H4 (cell line): ENCODE measurements around the gene CCDC85C. TPM values are rescaled to one million over a fixed set of nuclear protein-coding genes. Genes with fewer than 3 reads are reported as not detected.

Source experiments
- DNase-seq: peaks from one replicate; pipeline ENCODE4 v3.0.0-alpha.2; 2015; ENCODE audit warnings: low spot score
- total RNA-seq: library from RNA; depleted of rRNA; stranded (reverse); fragments of >200 nt; shearing (Covaris generic); gene quantifications from 2 replicates; pipeline ENCODE4 v1.2.3, GENCODE V29; 2014

The CCDC85C gene
- total RNA-seq, 1 experiment from 2014 or later = 5.8 TPM

GRCh38 chr14:99522934-99523703 is 80.9 kb downstream of the CCDC85C start:
- DNase-seq = no peak

- no peak for DNase-seq
Measured at GRCh38 chr14:99522457-99522891, 81.5 kb downstream of the CCDC85C start.

DNA sequence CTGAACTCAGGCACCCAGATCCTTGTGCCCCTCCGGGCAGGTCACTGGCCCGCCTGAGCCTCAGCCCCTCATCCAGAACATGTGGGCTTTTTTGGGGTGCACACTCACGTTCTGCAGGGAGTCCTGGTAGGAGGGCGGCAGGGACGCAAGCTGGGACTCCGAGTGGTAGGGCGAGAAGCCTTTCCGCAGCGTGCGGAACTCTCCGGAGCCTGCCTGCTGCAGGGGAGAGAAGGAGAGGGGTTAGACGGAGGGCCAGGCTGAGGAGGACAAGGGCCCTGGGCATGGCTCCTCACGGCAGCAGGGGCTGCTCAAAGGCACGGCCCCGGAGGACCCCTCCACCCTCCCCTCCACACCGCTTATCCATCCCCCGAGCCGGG is 82.0 kb downstream of the CCDC85C start:
- no peak for DNase-seq

GRCh38 chr14:99521176-99522024 is 82.6 kb downstream of the CCDC85C start:
- no peak for DNase-seq

DNA sequence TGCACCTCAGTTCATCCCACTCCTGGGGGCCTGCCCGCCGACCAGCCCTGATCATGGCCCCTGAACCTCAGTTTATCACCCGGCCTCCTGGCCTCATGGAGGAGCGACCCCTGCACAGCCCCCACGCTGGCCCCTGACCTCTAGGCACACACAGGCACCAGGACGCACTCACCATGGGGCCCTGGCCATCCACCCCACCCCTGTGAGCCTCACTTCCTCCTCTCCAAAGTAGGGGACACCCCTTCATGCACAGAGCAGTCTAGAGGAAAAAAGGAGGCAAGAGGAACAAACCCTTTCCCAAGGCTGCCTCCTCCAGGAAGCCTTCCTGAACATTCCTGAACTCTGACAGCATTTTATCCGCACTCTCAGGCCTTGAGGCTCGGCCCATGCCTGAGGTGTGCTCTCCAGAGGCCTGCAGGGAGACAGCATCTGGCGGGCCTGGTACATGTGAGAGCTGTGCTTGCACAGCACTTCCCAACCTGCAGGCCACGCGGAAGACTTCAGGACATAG is 83.4 kb downstream of the CCDC85C start:
- DNase-seq = no peak

GRCh38 chr14:99519931-99520421 is 84.0 kb downstream of the CCDC85C start:
- no peak for DNase-seq

DNA sequence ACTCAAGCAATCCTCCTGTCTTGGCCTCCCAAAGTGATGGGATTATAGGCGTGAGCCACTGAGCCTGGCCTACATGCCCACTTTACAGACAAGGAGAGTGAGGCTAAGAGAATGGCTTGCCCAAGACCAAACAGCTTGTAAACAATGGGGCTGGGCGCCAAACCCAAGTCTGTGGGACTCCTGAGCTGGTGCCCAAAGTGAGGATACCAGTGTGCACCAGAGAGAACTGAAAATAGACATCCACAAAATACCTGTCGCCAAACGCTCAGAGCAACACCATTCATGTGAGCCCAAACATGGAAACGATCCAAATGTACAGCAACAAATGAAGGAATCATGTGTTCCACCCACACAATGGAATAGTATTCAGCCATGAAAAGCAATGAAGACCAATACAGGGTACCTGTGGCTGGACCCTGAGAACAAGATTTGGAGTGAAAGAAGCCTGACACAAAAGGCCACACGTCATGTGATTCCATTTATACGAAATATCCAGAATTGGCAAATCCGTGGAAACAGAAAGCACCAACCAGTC is 84.6 kb downstream of the CCDC85C start:
- DNase-seq = no peak

DNA sequence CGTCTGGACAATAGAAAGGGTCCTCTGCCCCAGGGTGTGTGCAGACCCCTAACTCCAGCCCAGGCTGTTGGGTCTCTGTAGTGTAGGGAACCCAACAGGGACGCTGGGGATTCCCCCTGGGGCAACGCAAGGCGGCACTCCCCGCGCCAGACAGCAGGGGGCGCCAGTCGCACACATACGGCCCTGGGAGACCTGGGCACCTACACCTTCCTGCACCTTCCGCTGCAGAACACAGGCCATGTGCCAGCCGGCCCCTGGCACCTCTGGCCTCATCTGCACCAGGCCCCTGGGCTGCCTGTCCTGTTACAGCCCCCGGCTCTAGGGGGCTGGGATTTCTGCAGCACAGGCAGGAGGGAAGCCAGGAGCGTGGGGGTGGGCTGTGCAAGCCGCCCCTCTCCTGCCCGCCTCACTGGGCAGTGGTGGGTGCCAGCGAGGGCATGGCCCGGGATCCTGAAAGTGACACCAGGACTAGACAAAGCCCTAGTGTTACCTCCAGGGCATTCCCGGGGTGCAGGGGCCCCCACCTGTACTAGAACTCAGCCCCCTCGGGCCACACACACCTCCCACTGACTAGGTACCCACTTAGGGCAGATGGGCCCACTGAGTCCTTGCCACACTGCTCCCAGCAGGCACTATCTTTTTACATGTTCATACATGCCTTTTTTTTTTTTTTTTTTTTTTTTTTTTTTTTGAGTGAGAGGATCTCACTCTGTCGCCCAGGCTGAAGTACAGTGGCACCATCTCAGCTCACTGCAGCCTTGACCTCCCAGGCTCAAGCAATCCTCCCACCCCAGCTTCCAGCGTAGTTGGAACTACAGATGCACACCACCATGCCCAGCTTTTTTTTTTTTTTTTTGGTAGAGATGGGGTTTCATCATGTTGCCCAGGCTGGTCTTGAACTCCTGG is 85.3 kb downstream of the CCDC85C start:
- peak; percentile 40 for DNase-seq

DNA sequence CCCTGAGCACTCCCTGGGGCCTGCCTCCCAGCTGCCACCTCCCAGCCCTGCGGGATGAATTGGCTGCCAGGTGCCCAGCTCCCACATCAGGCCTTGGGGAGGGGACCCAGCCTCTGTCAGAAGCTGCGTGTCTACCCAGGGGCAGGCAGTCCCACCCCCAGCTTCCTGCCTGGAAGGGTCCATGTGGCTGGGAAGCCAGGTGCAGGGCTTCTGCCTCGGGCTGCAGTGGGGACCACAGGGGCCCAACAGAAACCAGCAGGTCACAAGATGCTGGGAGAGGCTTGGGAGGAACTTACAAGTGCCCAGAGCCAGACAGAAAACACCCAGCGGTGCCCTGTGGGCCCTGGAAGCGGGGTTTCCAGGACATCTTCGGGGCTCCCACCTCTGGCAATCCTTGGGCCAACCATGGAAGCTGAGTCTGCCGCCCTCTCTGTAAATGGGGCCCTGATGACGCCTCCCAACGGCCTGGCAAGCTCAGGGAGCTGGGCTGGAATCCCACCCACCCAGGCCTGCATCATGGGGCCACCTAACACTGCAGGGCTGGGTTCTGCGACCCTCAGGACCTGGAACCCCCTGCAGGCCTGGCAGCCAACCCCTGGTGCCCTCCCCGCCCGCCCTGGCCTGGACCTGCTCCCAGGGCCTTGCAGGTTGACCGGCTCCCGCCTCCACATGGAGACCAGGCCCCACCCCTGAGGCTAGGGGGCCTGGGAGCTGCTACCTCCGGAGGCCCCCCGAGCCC is 86.2 kb downstream of the CCDC85C start:
- no peak for DNase-seq

DNA sequence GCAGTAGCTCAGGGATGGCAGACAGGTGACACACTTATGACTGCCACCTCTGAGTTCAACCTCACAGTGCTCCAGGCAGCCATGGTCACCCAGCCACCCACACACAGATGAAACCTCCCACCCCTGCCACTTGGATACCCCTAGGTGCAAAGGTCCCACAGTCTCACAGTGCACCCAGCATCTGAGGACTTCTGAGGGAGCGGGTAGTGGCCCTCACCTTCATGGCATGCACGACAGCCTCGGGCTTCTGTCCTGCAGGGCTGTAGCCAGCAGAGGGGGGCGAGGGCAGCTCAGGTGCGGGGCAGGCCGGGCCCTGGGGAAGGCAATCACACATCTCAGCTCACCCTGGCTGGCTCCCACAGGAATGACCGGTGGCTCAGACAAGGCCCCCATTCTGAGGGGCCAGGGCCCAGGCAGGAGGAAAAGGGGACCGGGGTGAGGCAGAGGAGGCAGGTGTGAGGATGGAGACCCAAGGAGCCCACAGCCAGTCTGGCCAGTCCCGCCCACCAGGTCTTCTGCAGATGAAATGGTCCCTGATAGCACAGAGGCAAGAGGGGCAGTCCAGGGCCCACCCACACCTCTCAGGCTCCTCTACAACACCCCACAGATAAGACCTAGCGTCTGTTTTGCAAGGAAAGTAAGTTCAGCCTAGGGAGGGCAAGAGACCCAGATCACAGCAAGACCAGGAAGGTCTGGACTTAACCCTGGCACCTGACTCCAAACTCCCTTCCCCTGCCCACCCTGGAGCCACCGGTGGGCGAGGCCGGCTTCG is 87.0 kb downstream of the CCDC85C start:
- DNase-seq = no peak

DNA sequence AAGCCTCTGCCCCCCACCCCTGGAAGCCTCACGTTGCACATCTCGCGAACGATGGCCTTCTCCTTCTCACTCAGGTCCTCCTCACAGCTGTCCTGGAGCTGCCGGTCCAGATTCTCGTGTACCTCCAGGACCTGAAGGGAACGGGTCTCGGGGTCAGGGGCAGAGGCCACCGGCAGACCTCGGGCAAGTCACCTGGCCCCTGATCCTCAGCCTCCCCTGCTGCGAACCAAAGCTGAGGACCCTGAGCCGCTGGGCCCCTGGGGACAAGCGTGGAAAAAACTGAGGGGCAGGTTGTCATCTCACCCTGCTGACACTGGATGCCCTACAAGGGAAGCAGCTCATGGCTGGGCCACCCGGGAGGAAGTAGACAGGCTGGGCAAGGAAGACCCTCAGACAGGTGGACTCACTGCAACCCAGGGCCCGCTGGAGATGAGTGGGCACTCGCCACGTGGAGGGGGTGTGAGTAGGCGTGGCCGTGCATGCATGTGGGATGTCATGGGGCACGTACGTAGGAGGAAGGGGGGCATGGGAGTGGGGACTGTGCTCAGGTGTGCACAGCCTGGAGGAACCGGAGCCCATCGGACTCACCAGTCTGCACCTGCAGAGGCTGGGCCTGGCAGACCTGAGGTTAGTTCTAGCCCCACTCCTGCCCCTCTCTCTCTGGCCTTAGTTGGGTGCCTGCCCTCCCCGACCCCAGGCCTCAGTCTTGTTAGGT is 87.7 kb downstream of the CCDC85C start:
- no peak for DNase-seq

- no peak for DNase-seq
Measured at GRCh38 chr14:99515301-99516155, 88.5 kb downstream of the CCDC85C start.

DNA sequence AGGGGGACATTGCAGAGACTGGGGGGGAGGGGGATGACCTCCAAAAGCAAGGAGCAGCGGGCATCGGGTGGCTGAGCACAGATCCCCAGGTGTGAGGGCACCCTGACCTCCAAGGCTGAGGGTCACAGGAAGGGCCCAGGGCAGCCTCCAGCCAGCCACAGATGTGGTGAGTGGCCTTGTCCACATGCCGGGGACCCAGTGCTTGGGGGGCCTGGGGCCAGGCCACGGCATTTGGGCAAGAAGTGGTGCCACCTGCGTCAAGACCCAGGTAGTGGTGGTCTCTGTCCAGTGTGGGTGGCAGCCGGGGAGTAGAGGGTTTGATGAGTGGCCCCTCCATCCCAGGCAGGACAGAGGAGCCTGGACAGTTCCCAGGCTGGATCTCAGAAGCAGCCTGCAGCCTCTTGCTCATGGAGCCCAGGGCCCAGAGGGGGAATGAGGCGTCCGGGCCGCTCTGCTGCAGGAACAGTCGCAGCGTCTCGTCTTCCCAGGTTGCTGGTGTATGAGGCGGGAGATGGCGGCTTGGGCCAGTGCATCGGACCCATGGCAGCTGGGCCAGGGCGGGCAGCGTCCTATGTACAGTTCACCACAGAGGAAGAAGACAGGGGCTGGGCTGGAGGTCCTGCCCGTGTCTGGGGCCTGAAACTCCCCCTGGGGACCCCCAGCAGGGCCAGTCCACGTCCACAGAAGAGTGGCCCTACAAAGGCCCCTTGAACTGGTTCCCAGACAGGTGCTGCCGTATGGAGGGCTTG is 89.3 kb downstream of the CCDC85C start:
- no peak for DNase-seq

- DNase-seq = no peak
Measured at GRCh38 chr14:99513946-99514551, 90.0 kb downstream of the CCDC85C start.

GRCh38 chr14:99513183-99513694 is 90.8 kb downstream of the CCDC85C start:
- DNase-seq = no peak

DNA sequence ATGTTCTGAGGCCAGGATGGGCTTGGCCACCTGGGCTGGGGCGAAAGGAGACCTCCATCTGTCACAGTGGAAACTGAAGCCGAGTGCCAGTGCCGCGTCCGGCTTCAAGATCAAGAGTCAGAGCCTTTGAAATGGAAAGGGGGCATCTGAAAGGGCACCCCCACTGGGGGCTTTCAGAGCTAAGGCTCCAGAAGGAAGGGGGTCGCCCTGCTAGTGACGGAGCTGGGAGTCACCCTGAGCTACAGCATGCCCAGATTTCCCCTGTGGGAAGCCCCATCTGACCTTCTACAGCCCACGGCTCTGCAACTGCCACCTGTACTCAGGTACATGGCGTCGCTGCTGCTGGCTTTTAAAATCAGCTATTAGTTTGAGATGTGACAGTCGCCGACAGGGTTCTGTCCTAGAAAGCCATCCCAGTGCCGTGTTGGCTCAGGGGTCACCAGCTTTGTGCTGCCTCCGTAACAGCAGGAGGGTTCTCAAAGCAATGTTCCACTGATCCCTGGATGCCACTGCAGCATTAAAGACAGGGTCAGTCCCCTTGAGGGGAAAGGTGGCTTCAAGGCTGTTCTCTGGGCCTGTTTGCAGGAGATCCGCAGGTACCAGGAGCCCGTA is 91.3 kb downstream of the CCDC85C start:
- no peak for DNase-seq
